MM.1S (cell line): ENCODE data around the gene PRKCZ.

ENCODE experiments used
- DNase-seq: peaks from one replicate; pipeline ENCODE4 v3.0.0-alpha.2; 2015
- H2AFZ ChIP-seq: fragments of 300-600 bp; sonication (generic); 2 replicates; pipeline ENCODE4 v1.6.0; 2016; ENCODE audit warnings: antibody characterized with exemption, low read length
- H3F3A ChIP-seq: fragments of 300-600 bp; sonication (generic); 2 replicates; pipeline ENCODE4 v1.6.1; 2016; ENCODE audit warnings: mild to moderate bottlenecking, antibody characterized with exemption, low read length, moderate library complexity, mixed read lengths; ENCODE audit not compliant: insufficient read depth
- H3K27ac ChIP-seq: fragments of 300-600 bp; sonication (generic); 2 replicates; pipeline ENCODE4 v1.5.1; 2016; ENCODE audit warnings: mild to moderate bottlenecking, low read length
- H3K27me3 ChIP-seq: fragments of 300-600 bp; sonication (generic); replicated peaks from 2 replicates; pipeline ENCODE4 v1.6.0; 2016; ENCODE audit warnings: low read length; ENCODE audit not compliant: insufficient read depth
- H3K36me3 ChIP-seq: fragments of 300-600 bp; sonication (generic); replicated peaks from 2 replicates; pipeline ENCODE4 v1.6.1; 2016; ENCODE audit warnings: mild to moderate bottlenecking, low read length, mixed read lengths; ENCODE audit not compliant: insufficient read depth
- H3K4me1 ChIP-seq: fragments of 300-600 bp; sonication (generic); 2 replicates; pipeline ENCODE4 v1.6.1; 2016; ENCODE audit warnings: low read length, mixed read lengths
- H3K4me2 ChIP-seq: fragments of 300-600 bp; sonication (generic); 2 replicates; pipeline ENCODE4 v1.6.0; 2016; ENCODE audit warnings: low read depth, low read length
- H3K4me3 ChIP-seq: fragments of 300-600 bp; sonication (generic); 2 replicates; pipeline ENCODE4 v1.5.1; 2016; ENCODE audit warnings: low read length, mixed read lengths
- H3K79me2 ChIP-seq: fragments of 300-600 bp; sonication (generic); 2 replicates; pipeline ENCODE4 v1.6.1; 2016; ENCODE audit warnings: mixed run types, low read length, mixed read lengths
- H3K9ac ChIP-seq: fragments of 300-600 bp; sonication (generic); 2 replicates; pipeline ENCODE4 v1.6.1; 2016; ENCODE audit warnings: low read length, mixed read lengths
- H3K9me2 ChIP-seq: fragments of 300-600 bp; sonication (generic); replicated peaks from 2 replicates; pipeline ENCODE4 v1.6.1; 2016; ENCODE audit warnings: mild to moderate bottlenecking, low read length, mixed read lengths; ENCODE audit not compliant: insufficient read depth
- H3K9me3 ChIP-seq: fragments of 300-600 bp; sonication (generic); replicated peaks from 2 replicates; pipeline ENCODE4 v1.6.1; 2016; ENCODE audit warnings: mild to moderate bottlenecking, low read length, mixed read lengths; ENCODE audit not compliant: insufficient read depth
- H4K20me1 ChIP-seq: fragments of 300-600 bp; sonication (generic); 2 replicates; pipeline ENCODE4 v1.6.1; 2016; ENCODE audit warnings: mild to moderate bottlenecking, low read length, moderate library complexity, mixed read lengths; ENCODE audit not compliant: insufficient read depth
- EZH2 ChIP-seq: fragments of 300-600 bp; sonication (generic); optimal IDR thresholded peaks from 2 replicates; pipeline ENCODE3; 2017; ENCODE audit warnings: low read depth, mild to moderate bottlenecking, antibody characterized with exemption, low read length, mixed read lengths
- EZH2phosphoT487 ChIP-seq: fragments of 300-600 bp; sonication (generic); IDR thresholded peaks from 2 replicates; pipeline ENCODE4 v1.6.1; 2018; ENCODE audit warnings: antibody characterized with exemption, low read length
- TF ChIP-seq, protein P1 (sequence below): fragments of 300-600 bp; sonication (generic); IDR thresholded peaks from 2 replicates; pipeline ENCODE4 v1.5.1; 2016; ENCODE audit warnings: antibody characterized with exemption, low read length, mixed read lengths

Gene PRKCZ

DNA sequence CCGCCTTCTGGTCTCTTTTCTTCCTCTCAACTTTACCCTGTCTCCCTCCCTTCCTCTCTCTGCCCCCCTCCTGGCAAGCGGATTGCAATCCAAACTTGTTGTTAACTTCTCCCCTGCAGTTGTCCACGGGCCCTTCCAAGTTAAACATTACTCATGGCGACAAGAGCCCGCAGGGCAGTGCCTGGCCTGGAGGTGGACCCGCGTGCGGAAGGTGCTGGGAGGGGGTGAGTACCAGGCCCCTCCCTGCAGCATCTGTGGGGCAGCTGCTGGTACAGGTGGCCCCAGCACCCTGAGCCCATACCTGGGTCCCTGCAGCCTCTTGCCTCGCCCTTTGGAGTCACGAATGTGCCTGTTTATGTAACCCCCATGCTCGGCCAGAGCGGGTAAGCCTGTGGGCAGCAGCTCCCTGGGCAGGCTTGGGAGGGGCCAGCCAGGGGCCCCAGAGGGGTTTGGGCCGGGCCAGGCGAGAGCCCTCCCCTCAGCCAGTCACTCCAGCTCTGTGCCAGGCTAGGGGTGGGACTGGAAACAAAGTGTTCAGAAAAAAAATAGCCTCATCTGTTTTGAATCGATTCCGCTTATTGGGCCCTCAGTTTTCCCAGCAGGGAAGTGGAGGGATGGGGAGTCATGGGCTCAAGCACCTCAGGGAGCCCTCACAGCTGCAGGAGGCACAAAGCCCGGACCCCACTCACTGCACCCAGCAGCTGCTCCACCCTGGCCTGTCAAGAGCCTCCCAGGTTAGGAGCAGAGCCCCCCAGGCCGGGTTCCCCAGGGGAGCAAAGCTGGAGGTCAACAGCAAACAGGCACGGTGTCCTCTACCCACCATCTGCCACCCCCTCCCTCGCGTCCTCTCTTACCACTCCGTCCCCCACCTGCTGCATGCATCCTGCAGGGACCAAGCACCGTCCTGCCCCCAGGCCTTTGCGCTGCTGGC is 158.4 kb downstream of the PRKCZ start:
- Histone ChIP-seq H2AFZ (no peak overlapping the region), H3K9me3 (no peaks in the 10 kb centered on the region), H3K4me2 (no peak overlapping the region), H3K4me1 (peaks cover 9% of the 10 kb centered on the region; the same call in 1 of the 2 replicates), H3K79me2 (no peaks in the 10 kb centered on the region), H4K20me1 (no peaks in the 10 kb centered on the region), H3K9ac (no peak overlapping the region), H3F3A (no peaks in the 10 kb centered on the region), H3K27me3 (peaks cover 69% of the 10 kb centered on the region), H3K36me3 (no peaks in the 10 kb centered on the region), H3K4me3 (no peak overlapping the region), H3K27ac (no peak overlapping the region), H3K9me2 (no peaks in the 10 kb centered on the region)
- TF ChIP-seq EZH2phosphoT487: no peak
- TF ChIP-seq EZH2: no peak
- TF ChIP-seq, protein P1, sequence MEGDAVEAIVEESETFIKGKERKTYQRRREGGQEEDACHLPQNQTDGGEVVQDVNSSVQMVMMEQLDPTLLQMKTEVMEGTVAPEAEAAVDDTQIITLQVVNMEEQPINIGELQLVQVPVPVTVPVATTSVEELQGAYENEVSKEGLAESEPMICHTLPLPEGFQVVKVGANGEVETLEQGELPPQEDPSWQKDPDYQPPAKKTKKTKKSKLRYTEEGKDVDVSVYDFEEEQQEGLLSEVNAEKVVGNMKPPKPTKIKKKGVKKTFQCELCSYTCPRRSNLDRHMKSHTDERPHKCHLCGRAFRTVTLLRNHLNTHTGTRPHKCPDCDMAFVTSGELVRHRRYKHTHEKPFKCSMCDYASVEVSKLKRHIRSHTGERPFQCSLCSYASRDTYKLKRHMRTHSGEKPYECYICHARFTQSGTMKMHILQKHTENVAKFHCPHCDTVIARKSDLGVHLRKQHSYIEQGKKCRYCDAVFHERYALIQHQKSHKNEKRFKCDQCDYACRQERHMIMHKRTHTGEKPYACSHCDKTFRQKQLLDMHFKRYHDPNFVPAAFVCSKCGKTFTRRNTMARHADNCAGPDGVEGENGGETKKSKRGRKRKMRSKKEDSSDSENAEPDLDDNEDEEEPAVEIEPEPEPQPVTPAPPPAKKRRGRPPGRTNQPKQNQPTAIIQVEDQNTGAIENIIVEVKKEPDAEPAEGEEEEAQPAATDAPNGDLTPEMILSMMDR: no peak
- DNase-seq: no peak

DNA sequence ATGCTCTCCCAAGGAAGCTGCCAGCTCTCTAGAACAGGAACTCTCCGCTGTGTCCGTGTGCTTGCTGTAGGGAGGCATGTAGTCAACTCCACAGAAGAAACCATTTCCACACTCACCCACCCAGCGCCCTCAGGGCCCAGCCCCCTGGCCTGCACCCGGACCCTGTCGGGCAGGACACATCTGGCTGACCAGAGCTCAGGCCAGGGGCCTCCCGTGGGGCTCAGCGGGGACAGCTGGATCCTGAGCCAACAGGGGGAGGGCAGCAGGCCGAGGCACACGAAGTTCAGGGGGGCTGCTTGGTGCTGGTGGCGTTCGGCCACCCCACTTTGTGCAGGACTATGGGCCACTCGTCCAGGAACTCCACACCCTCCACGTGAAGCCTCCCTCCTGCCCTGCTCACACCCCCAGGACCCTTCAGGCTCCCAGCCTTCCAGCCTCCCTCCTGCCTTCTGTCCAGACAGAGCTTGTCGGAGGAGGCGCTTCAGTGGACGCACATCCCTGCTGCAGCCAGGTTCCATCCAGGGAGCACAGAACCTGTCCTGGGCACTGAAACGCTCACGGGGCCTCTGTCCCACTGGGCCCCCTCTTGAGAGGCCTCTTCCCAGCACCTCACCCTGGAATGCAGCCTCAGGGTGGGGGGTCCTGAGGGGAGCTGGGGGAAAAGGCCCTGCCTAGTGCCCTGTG is 159.3 kb downstream of the PRKCZ start:
- no peaks in the 10 kb centered on the region for H3K36me3 ChIP-seq
- H3K4me3 ChIP-seq: no peak overlapping the region
- H3K9ac ChIP-seq: no peak overlapping the region
- peaks cover 6% of the 10 kb centered on the region; the same call in 1 of the 2 replicates for H3K4me1 ChIP-seq
- H3K4me2 ChIP-seq: no peak overlapping the region
- no peak overlapping the region for H3K27ac ChIP-seq
- peaks cover 79% of the 10 kb centered on the region for H3K27me3 ChIP-seq
- DNase-seq: no peak
- TF ChIP-seq, protein P1: no peak
- TF ChIP-seq EZH2 (no peak), EZH2phosphoT487 (no peak)
- no peaks in the 10 kb centered on the region for H4K20me1 ChIP-seq
- no peaks in the 10 kb centered on the region for H3K9me3 ChIP-seq
- no peaks in the 10 kb centered on the region for H3K9me2 ChIP-seq
- no peaks in the 10 kb centered on the region for H3K79me2 ChIP-seq
- no peak overlapping the region for H2AFZ ChIP-seq
- H3F3A ChIP-seq: no peaks in the 10 kb centered on the region

DNA sequence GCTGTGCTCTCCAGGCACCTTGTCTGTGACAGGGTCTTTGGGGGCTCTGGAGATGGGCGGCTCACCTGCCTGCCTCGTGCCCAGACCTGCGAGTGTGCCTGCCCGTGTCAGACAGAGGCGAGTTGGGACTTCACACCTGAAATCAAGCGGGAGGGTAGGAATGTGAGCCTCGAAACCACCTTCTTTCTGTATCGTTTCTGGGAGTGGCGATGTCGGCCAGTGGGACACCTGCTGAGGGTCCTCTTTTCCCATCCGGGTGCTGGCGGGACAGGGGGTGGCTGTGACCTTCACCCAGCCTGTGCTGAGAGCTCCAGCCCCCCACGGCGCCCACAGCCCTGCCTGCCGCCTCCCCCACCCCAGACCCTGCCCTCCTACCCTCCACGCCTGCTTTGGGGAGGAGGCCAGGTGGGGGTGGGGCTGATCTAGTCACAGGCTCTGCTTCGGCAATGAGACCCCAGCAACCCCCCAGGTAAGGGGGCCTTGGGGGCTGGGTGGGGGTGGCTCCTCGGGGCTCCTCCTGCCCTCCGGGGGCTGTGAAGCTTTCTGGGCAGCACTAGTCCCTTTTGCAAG is 160.0 kb downstream of the PRKCZ start:
- no peak for DNase-seq
- H3K4me1 ChIP-seq: peaks cover 6% of the 10 kb centered on the region; the same call in 1 of the 2 replicates

More for the DNA sequence above, 160.0 kb downstream of the PRKCZ start:
- TF ChIP-seq, protein P1: no peak
- TF ChIP-seq EZH2 (no peak), EZH2phosphoT487 (no peak)
- peaks cover 85% of the 10 kb centered on the region for H3K27me3 ChIP-seq
- no peaks in the 10 kb centered on the region for H3K9me2 ChIP-seq
- H3F3A ChIP-seq: no peaks in the 10 kb centered on the region
- H3K9me3 ChIP-seq: no peaks in the 10 kb centered on the region
- H3K36me3 ChIP-seq: no peaks in the 10 kb centered on the region
- no peak overlapping the region for H3K4me2 ChIP-seq
- no peak overlapping the region for H3K9ac ChIP-seq
- no peak overlapping the region for H3K4me3 ChIP-seq
- H4K20me1 ChIP-seq: no peaks in the 10 kb centered on the region
- no peak overlapping the region for H3K27ac ChIP-seq
- no peak overlapping the region for H2AFZ ChIP-seq
- H3K79me2 ChIP-seq: no peaks in the 10 kb centered on the region
